H1 (cell line): Measurements from ENCODE around the gene MID1. TPM values are rescaled to one million over a fixed set of nuclear protein-coding genes. Genes with fewer than 3 reads are reported as not detected.

Source experiments
- CBX8 ChIP-seq: fragments of 300-800, 300-1000 bp; sonication (generic); IDR thresholded peaks from 2 replicates; pipeline ENCODE4 v1.7.1; 2016; ENCODE audit warnings: low read depth, low read length, borderline replicate concordance
- YY1 ChIP-seq: IDR thresholded peaks from 2 replicates; pipeline ENCODE4 v1.6.1; 2011; ENCODE audit warnings: low read depth, mild to moderate bottlenecking, low read length
- polyA plus RNA-seq, 7 experiments: library from polyadenylated mRNA; depleted of rRNA in 3 of 7; stranded (reverse) in 5 of 7; unstranded in 2 of 7; fragments of >200 nt in 5 of 7; fragments of 200-250 nt in 2 of 7; gene quantifications; 1 replicate in 5 of 7; 2 replicates in 1 of 7; 4 replicates in 1 of 7; pipeline versions ENCODE4 v1.2.1 to v1.2.3, GENCODE V29; 2011 to 2013; ENCODE audit warnings: missing spikeins in 2 of 7, mixed read lengths in 2 of 7
- total RNA-seq: library from RNA; stranded (reverse); fragmentation: NEBNext Ultra II Directional; extraction: Animal tissue kit (Norgen Biotek cat#: 25700); gene quantifications from 2 replicates; pipeline ENCODE4 v1.2.1, GENCODE V29; 2021
- TF ChIP-seq, protein P1 (sequence below): IDR thresholded peaks from 2 replicates; pipeline ENCODE4 v1.6.1; 2012; ENCODE audit warnings: low read length, inconsistent platforms
- TF ChIP-seq, protein P2 (sequence below): IDR thresholded peaks from 2 replicates; pipeline ENCODE4 v1.6.1; 2011; ENCODE audit warnings: low read length, improper control_type of control experiment

The MID1 gene
- total and polyA plus RNA-seq, 2 of the 8 experiments (the other 6 are each of a cell fraction or from before 2014, with no cell fraction given), result 12.9 to 54.3 TPM

DNA sequence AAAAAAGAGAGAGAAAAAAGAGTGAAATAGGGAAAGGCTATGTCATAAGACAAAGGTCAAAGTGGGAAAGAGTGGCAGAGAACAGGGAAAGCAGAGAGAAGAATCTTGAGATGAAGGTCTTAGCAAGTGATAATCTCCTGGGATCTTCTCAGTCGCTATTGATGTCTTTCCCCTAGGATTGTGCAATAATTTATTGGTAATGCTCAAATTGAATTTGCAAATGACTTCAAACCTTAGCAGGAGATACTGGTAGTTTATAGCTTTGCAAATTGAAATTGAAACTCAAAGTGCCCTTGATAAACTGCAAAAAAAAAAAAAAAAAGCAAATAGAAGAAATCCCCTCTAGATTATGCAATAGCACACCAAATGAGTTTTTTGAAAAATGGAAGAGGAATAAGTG lies 45.7 kb upstream of the MID1 start (continued):
- TF ChIP-seq, protein P1, sequence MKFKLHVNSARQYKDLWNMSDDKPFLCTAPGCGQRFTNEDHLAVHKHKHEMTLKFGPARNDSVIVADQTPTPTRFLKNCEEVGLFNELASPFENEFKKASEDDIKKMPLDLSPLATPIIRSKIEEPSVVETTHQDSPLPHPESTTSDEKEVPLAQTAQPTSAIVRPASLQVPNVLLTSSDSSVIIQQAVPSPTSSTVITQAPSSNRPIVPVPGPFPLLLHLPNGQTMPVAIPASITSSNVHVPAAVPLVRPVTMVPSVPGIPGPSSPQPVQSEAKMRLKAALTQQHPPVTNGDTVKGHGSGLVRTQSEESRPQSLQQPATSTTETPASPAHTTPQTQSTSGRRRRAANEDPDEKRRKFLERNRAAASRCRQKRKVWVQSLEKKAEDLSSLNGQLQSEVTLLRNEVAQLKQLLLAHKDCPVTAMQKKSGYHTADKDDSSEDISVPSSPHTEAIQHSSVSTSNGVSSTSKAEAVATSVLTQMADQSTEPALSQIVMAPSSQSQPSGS, result no peak
- TF ChIP-seq, protein P2, sequence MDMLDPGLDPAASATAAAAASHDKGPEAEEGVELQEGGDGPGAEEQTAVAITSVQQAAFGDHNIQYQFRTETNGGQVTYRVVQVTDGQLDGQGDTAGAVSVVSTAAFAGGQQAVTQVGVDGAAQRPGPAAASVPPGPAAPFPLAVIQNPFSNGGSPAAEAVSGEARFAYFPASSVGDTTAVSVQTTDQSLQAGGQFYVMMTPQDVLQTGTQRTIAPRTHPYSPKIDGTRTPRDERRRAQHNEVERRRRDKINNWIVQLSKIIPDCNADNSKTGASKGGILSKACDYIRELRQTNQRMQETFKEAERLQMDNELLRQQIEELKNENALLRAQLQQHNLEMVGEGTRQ, result no peak
- TF ChIP-seq CBX8 (no peak), YY1 (no peak)
- TF ChIP-seq, all 59 proteins: peak for 0
